A549 (cell line): ENCODE results near the gene NACC2.

Source experiments
- CTCF ChIP-seq: fragments of >200 bp; sonication (Bioruptor Twin); formaldehyde crosslinking; IDR thresholded peaks from 3 replicates; pipeline ENCODE4 v1.5.1; 2016
- MAFK ChIP-seq: fragments of 450-650 bp; IDR thresholded peaks from 2 replicates; pipeline ENCODE4 v1.6.1; 2014; ENCODE audit not compliant: partially characterized antibody
- PHF8 ChIP-seq: fragments of 200-600 bp; sonication (generic); IDR thresholded peaks from 2 replicates; pipeline ENCODE4 v1.6.1; 2016; ENCODE audit warnings: low read depth, mild to moderate bottlenecking, antibody characterized with exemption, moderate library complexity, borderline replicate concordance
- POLR2A ChIP-seq: IDR thresholded peaks from 2 replicates; pipeline ENCODE4 v1.6.1; 2012; ENCODE audit warnings: mild to moderate bottlenecking, low read length
- TF ChIP-seq, protein P1 (sequence below): fragments of 200-600 bp; sonication (generic); IDR thresholded peaks from 2 replicates; pipeline ENCODE4 v1.6.1; 2016; ENCODE audit warnings: antibody characterized with exemption, mild to moderate bottlenecking, moderate library complexity

GRCh38 chr9:136077491-136077890, 17.6 kb downstream of the NACC2 start:
- TF ChIP-seq POLR2A (no peak), MAFK (no peak), PHF8 (no peak), CTCF (no peak)
- TF ChIP-seq, protein P1, sequence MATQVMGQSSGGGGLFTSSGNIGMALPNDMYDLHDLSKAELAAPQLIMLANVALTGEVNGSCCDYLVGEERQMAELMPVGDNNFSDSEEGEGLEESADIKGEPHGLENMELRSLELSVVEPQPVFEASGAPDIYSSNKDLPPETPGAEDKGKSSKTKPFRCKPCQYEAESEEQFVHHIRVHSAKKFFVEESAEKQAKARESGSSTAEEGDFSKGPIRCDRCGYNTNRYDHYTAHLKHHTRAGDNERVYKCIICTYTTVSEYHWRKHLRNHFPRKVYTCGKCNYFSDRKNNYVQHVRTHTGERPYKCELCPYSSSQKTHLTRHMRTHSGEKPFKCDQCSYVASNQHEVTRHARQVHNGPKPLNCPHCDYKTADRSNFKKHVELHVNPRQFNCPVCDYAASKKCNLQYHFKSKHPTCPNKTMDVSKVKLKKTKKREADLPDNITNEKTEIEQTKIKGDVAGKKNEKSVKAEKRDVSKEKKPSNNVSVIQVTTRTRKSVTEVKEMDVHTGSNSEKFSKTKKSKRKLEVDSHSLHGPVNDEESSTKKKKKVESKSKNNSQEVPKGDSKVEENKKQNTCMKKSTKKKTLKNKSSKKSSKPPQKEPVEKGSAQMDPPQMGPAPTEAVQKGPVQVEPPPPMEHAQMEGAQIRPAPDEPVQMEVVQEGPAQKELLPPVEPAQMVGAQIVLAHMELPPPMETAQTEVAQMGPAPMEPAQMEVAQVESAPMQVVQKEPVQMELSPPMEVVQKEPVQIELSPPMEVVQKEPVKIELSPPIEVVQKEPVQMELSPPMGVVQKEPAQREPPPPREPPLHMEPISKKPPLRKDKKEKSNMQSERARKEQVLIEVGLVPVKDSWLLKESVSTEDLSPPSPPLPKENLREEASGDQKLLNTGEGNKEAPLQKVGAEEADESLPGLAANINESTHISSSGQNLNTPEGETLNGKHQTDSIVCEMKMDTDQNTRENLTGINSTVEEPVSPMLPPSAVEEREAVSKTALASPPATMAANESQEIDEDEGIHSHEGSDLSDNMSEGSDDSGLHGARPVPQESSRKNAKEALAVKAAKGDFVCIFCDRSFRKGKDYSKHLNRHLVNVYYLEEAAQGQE, result no peak
